HepG2 (cell line): Measurements from ENCODE around the gene TRMT1L. TPM values are rescaled to one million over a fixed set of nuclear protein-coding genes. Genes with fewer than 3 reads are reported as not detected.

Source experiments
- CBX1 ChIP-seq: IDR thresholded peaks from one replicate; pipeline ENCODE4 v1.6.1; 2016; ENCODE audit warnings: antibody characterized with exemption, low read depth
- GATA4 ChIP-seq: sonication (generic); IDR thresholded peaks from 2 replicates; pipeline ENCODE4 v1.6.1; 2016; ENCODE audit warnings: antibody characterized with exemption, low read depth, borderline replicate concordance
- MIXL1 ChIP-seq: IDR thresholded peaks from 2 replicates; pipeline ENCODE4 v1.6.1; 2016
- PRMT3 ChIP-seq: sonication (generic); formaldehyde crosslinking; IDR thresholded peaks from 2 replicates; pipeline ENCODE4 v1.8.1; 2022; ENCODE audit warnings: low read depth, mild to moderate bottlenecking, moderate library complexity, missing genetic modification reagents, borderline replicate concordance
- PTBP1 ChIP-seq: fragments of 200-400 bp; formaldehyde crosslinking; IDR thresholded peaks from 2 replicates; pipeline ENCODE4 v1.6.1; 2018; ENCODE audit warnings: low read length, low read depth; ENCODE audit not compliant: poor library complexity, severe bottlenecking
- SMAD3 ChIP-seq: sonication (generic); formaldehyde crosslinking; IDR thresholded peaks from 2 replicates; pipeline ENCODE4 v1.4.0; 2020; ENCODE audit warnings: missing genetic modification reagents
- TCF7L2 ChIP-seq: IDR thresholded peaks from 2 replicates; pipeline ENCODE4 v1.6.1; 2011; ENCODE audit warnings: mild to moderate bottlenecking, low read depth, low read length, moderate library complexity
- ZNF572 ChIP-seq: sonication (generic); formaldehyde crosslinking; IDR thresholded peaks from 2 replicates; pipeline ENCODE4 v1.5.1; 2020; ENCODE audit warnings: mild to moderate bottlenecking, missing genetic modification reagents
- ZNF615 ChIP-seq: sonication (generic); formaldehyde crosslinking; IDR thresholded peaks from 2 replicates; pipeline ENCODE4 v1.5.0; 2020; ENCODE audit warnings: mild to moderate bottlenecking, missing genetic modification reagents, borderline replicate concordance
- polyA plus RNA-seq, 8 experiments: library from polyadenylated mRNA; depleted of rRNA in 3 of 8; stranded (reverse) in 7 of 8; unstranded in 1 of 8; fragments of >200 nt; fragmentation: Illumina TruSeq in 4 of 8; extraction: Trizol in 4 of 8; gene quantifications; 2 replicates each; pipeline versions ENCODE4 v1.2.1 to v1.2.3, GENCODE V29; 2011 to 2016; ENCODE audit warnings: low read depth in 4 of 8, missing spikeins in 1 of 8, mixed read lengths in 1 of 8; ENCODE audit not compliant: insufficient read depth in 1 of 8
- total RNA-seq, 5 experiments: library from RNA; depleted of rRNA; stranded (reverse); fragments of >200 nt; fragmentation: Illumina TruSeq; extraction: Trizol; gene quantifications; 2 replicates each; pipeline ENCODE4 v1.2.3, GENCODE V29; 2016; ENCODE audit warnings: low read depth in 1 of 5
- TF ChIP-seq, protein P1 (sequence below), 2 experiments: sonication (generic) in 1 of 2; formaldehyde crosslinking in 1 of 2; IDR thresholded peaks; 2 replicates each; pipeline versions ENCODE4 v1.6.1 to v1.9.0; 2014 to 2022; ENCODE audit warnings: antibody characterized with exemption in 1 of 2, borderline replicate concordance in 1 of 2, inconsistent platforms in 1 of 2, low read depth in 1 of 2, missing genetic modification reagents in 1 of 2
- TF ChIP-seq, protein P2 (sequence below): sonication (generic); formaldehyde crosslinking; IDR thresholded peaks from 2 replicates; pipeline ENCODE4 v1.8.0; 2022; ENCODE audit warnings: mild to moderate bottlenecking, missing genetic modification reagents, borderline replicate concordance
- TF ChIP-seq, protein P3 (sequence below): sonication (generic); formaldehyde crosslinking; IDR thresholded peaks from 2 replicates; pipeline ENCODE4 v1.4.0; 2020; ENCODE audit warnings: low read depth, mild to moderate bottlenecking, missing genetic modification reagents
- TF ChIP-seq, protein P4 (sequence below): sonication (generic); formaldehyde crosslinking; IDR thresholded peaks from 2 replicates; pipeline ENCODE4 v1.4.0; 2020; ENCODE audit warnings: mild to moderate bottlenecking, missing genetic modification reagents
- TF ChIP-seq, protein P5 (sequence below): sonication (generic); formaldehyde crosslinking; IDR thresholded peaks from 2 replicates; pipeline ENCODE4 v1.4.0; 2020; ENCODE audit warnings: missing genetic modification reagents
- TF ChIP-seq, protein P6 (sequence below): sonication (generic); formaldehyde crosslinking; IDR thresholded peaks from 2 replicates; pipeline ENCODE4 v1.5.1; 2020; ENCODE audit warnings: mild to moderate bottlenecking, moderate library complexity, missing genetic modification reagents

TRMT1L gene
- total and polyA plus RNA-seq, 2 of the 13 experiments (the other 11 are each of a cell fraction or from before 2014, with no cell fraction given): 17.9 to 19.2 TPM

DNA sequence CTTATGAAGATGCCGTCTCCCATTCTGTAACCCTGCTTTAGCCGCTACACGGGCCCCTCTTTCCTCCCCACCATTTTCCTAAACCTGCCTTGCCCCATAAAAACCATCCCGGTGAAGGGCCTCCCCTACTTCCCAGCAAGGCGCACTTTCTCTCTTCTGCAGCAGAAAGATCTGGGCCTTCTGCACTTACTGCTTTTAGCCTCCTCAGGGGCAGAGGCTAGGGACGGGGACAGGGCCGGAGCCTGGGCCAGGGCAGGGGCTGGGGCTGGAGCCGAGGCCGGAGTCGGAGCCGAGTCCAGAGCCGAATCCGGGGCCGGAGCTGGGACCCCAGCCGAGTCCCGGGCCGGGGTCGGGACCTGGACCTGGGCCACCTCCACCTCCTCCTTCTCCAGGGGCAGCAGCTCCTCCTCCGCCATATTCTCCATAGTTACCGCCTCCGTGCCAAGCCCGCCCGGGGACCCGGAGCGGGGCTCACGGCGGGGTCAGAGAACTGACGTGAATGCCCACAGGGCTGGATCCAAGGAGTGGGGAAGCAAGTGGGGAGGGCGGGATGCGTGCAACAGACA lies 382 bp downstream of the TRMT1L start (continued):
- TF ChIP-seq, protein P1, sequence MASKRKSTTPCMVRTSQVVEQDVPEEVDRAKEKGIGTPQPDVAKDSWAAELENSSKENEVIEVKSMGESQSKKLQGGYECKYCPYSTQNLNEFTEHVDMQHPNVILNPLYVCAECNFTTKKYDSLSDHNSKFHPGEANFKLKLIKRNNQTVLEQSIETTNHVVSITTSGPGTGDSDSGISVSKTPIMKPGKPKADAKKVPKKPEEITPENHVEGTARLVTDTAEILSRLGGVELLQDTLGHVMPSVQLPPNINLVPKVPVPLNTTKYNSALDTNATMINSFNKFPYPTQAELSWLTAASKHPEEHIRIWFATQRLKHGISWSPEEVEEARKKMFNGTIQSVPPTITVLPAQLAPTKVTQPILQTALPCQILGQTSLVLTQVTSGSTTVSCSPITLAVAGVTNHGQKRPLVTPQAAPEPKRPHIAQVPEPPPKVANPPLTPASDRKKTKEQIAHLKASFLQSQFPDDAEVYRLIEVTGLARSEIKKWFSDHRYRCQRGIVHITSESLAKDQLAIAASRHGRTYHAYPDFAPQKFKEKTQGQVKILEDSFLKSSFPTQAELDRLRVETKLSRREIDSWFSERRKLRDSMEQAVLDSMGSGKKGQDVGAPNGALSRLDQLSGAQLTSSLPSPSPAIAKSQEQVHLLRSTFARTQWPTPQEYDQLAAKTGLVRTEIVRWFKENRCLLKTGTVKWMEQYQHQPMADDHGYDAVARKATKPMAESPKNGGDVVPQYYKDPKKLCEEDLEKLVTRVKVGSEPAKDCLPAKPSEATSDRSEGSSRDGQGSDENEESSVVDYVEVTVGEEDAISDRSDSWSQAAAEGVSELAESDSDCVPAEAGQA (IDR thresholded peaks at IDR 0.05; ENCODE audit: low read depth): no peak
- TF ChIP-seq, protein P1 (CRISPR knock-in tag; IDR thresholded peaks at IDR 0.05; ENCODE audit: borderline replicate concordance): no peak
- TF ChIP-seq PTBP1 (no peak), CBX1 (peak; percentile 22), TCF7L2 (no peak), SMAD3 (CRISPR knock-in tag) (no peak), PRMT3 (CRISPR knock-in tag) (no peak), ZNF572 (CRISPR knock-in tag) (no peak), ZNF615 (no peak), MIXL1 (CRISPR knock-in tag) (no peak), GATA4 (no peak)
- TF ChIP-seq, protein P2, sequence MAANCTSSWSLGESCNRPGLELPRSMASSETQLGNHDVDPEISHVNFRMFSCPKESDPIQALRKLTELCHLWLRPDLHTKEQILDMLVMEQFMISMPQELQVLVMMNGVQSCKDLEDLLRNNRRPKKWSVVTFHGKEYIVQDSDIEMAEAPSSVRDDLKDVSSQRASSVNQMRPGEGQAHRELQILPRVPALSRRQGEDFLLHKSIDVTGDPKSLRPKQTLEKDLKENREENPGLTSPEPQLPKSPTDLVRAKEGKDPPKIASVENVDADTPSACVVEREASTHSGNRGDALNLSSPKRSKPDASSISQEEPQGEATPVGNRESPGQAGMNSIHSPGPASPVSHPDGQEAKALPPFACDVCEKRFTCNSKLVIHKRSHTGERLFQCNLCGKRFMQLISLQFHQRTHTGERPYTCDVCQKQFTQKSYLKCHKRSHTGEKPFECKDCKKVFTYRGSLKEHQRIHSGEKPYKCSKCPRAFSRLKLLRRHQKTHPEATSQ: no peak
- TF ChIP-seq, protein P3, sequence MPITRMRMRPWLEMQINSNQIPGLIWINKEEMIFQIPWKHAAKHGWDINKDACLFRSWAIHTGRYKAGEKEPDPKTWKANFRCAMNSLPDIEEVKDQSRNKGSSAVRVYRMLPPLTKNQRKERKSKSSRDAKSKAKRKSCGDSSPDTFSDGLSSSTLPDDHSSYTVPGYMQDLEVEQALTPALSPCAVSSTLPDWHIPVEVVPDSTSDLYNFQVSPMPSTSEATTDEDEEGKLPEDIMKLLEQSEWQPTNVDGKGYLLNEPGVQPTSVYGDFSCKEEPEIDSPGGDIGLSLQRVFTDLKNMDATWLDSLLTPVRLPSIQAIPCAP (CRISPR knock-in tag): no peak
- TF ChIP-seq, protein P4, sequence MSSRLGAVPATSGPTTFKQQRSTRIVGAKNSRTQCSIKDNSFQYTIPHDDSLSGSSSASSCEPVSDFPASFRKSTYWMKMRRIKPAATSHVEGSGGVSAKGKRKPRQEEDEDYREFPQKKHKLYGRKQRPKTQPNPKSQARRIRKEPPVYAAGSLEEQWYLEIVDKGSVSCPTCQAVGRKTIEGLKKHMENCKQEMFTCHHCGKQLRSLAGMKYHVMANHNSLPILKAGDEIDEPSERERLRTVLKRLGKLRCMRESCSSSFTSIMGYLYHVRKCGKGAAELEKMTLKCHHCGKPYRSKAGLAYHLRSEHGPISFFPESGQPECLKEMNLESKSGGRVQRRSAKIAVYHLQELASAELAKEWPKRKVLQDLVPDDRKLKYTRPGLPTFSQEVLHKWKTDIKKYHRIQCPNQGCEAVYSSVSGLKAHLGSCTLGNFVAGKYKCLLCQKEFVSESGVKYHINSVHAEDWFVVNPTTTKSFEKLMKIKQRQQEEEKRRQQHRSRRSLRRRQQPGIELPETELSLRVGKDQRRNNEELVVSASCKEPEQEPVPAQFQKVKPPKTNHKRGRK: no peak
- TF ChIP-seq, protein P5, sequence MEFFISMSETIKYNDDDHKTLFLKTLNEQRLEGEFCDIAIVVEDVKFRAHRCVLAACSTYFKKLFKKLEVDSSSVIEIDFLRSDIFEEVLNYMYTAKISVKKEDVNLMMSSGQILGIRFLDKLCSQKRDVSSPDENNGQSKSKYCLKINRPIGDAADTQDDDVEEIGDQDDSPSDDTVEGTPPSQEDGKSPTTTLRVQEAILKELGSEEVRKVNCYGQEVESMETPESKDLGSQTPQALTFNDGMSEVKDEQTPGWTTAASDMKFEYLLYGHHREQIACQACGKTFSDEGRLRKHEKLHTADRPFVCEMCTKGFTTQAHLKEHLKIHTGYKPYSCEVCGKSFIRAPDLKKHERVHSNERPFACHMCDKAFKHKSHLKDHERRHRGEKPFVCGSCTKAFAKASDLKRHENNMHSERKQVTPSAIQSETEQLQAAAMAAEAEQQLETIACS (CRISPR knock-in tag): no peak
- TF ChIP-seq, protein P6, sequence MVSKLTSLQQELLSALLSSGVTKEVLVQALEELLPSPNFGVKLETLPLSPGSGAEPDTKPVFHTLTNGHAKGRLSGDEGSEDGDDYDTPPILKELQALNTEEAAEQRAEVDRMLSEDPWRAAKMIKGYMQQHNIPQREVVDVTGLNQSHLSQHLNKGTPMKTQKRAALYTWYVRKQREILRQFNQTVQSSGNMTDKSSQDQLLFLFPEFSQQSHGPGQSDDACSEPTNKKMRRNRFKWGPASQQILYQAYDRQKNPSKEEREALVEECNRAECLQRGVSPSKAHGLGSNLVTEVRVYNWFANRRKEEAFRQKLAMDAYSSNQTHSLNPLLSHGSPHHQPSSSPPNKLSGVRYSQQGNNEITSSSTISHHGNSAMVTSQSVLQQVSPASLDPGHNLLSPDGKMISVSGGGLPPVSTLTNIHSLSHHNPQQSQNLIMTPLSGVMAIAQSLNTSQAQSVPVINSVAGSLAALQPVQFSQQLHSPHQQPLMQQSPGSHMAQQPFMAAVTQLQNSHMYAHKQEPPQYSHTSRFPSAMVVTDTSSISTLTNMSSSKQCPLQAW (CRISPR knock-in tag): 0 out of 2 replicates have a peak, but pooled peaks have one; percentile 30
